Neural cell (in vitro differentiated cells): Measurements from ENCODE around the gene TROAP. TPM values are rescaled to one million over a fixed set of nuclear protein-coding genes. Genes with fewer than 3 reads are reported as not detected.

Source experiments
- H2AFZ ChIP-seq: fragments of 200-600, 300-800 bp; sonication (generic), shearing (Covaris generic); 2 replicates; pipeline ENCODE4 v1.6.0; 2014; ENCODE audit warnings: low read depth, mild to moderate bottlenecking, antibody characterized with exemption, low read length, moderate library complexity
- H3F3A ChIP-seq: fragments of 200-600 bp; shearing (Covaris generic); 2 replicates; pipeline ENCODE4 v1.6.1; 2016; ENCODE audit warnings: mild to moderate bottlenecking, moderate library complexity, mixed read lengths, antibody characterized with exemption, low read length; ENCODE audit not compliant: insufficient read depth, poor library complexity, severe bottlenecking
- H3K27ac ChIP-seq: fragments of 200-600, 300-800 bp; sonication (generic), shearing (Covaris generic); 2 replicates; pipeline ENCODE4 v1.5.1; 2014; ENCODE audit warnings: mild to moderate bottlenecking, low read length, moderate library complexity
- H3K27me3 ChIP-seq: fragments of 300-800, 200-600 bp; sonication (generic), shearing (Covaris generic); 2 replicates; pipeline ENCODE4 v1.6.0; 2014; ENCODE audit warnings: mild to moderate bottlenecking, low read depth, low read length, moderate library complexity; ENCODE audit not compliant: insufficient read depth
- H3K36me3 ChIP-seq: fragments of 300-800, 200-600 bp; sonication (generic), shearing (Covaris generic); 2 replicates; pipeline ENCODE4 v1.5.1; 2014; ENCODE audit warnings: mild to moderate bottlenecking, antibody characterized with exemption, low read length, moderate library complexity; ENCODE audit not compliant: insufficient read depth
- H3K4me2 ChIP-seq: fragments of 300-800, 200-600 bp; sonication (generic), shearing (Covaris generic); 2 replicates; pipeline ENCODE4 v1.6.0; 2014; ENCODE audit warnings: mild to moderate bottlenecking, low read length
- H3K4me3 ChIP-seq: fragments of 300-800, 200-600 bp; sonication (generic), shearing (Covaris generic); 2 replicates; pipeline ENCODE4 v1.5.1; 2014; ENCODE audit warnings: mild to moderate bottlenecking, low read length, moderate library complexity
- H3K79me2 ChIP-seq: fragments of 200-600 bp; shearing (Covaris generic); replicated peaks from 2 replicates; pipeline ENCODE4 v1.6.0; 2014; ENCODE audit warnings: mild to moderate bottlenecking, low read length, moderate library complexity; ENCODE audit not compliant: insufficient read depth
- H3K9ac ChIP-seq: fragments of 300-800, 200-600 bp; sonication (generic), shearing (Covaris generic); 2 replicates; pipeline ENCODE4 v1.6.1; 2016; ENCODE audit warnings: mild to moderate bottlenecking, low read length, mixed read lengths
- H3K9me2 ChIP-seq: fragments of 200-600 bp; shearing (Covaris generic); 2 replicates; pipeline ENCODE4 v1.6.1; 2016; ENCODE audit warnings: mild to moderate bottlenecking, low read length, mixed read lengths; ENCODE audit not compliant: insufficient read depth
- H3K9me3 ChIP-seq: fragments of 200-600, 300-800 bp; sonication (generic), shearing (Covaris generic); 2 replicates; pipeline ENCODE4 v1.6.1; 2016; ENCODE audit warnings: mild to moderate bottlenecking, mixed run types, low read length, moderate library complexity, mixed read lengths
- H4K20me1 ChIP-seq: fragments of 200-600 bp; shearing (Covaris generic); 2 replicates; pipeline ENCODE4 v1.6.1; 2016; ENCODE audit warnings: mild to moderate bottlenecking, mixed run types; ENCODE audit not compliant: insufficient read depth
- EP300 ChIP-seq: fragments of 450-650 bp; conservative IDR thresholded peaks from 2 replicates; pipeline ENCODE4 v1.6.1; 2014; ENCODE audit warnings: antibody characterized with exemption, mild to moderate bottlenecking, moderate library complexity; ENCODE audit not compliant: poor library complexity, severe bottlenecking
- EZH2 ChIP-seq: fragments of 200-600, 300-800 bp; shearing (Covaris generic), sonication (generic); IDR thresholded peaks from 2 replicates; pipeline ENCODE4 v1.6.1; 2014; ENCODE audit warnings: antibody characterized with exemption, low read length, borderline replicate concordance, mild to moderate bottlenecking; ENCODE audit not compliant: insufficient read depth, poor library complexity, severe bottlenecking
- MXI1 ChIP-seq: fragments of 450-650 bp; conservative IDR thresholded peaks from 2 replicates; pipeline ENCODE4 v1.6.1; 2014; ENCODE audit warnings: antibody characterized with exemption, mild to moderate bottlenecking; ENCODE audit not compliant: poor library complexity, severe bottlenecking
- POLR2AphosphoS5 ChIP-seq: IDR thresholded peaks from 2 replicates; pipeline ENCODE4 v1.6.1; 2012
- RAD21 ChIP-seq: fragments of 450-650 bp; conservative IDR thresholded peaks from 2 replicates; pipeline ENCODE4 v1.6.1; 2014; ENCODE audit warnings: antibody characterized with exemption, mild to moderate bottlenecking, moderate library complexity
- SMC3 ChIP-seq: fragments of 450-650 bp; conservative IDR thresholded peaks from 2 replicates; pipeline ENCODE4 v1.6.1; 2014; ENCODE audit warnings: antibody characterized with exemption, mild to moderate bottlenecking, moderate library complexity; ENCODE audit not compliant: poor library complexity
- TAF1 ChIP-seq: IDR thresholded peaks from 2 replicates; pipeline ENCODE4 v1.6.1; 2012; ENCODE audit warnings: low read depth
- polyA plus RNA-seq: library from polyadenylated mRNA; depleted of rRNA; stranded (reverse); fragments of >200 nt; gene quantifications from 2 replicates; pipeline ENCODE4 v1.2.3, GENCODE V29; 2014
- TF ChIP-seq, protein P1 (sequence below): fragments of 450-650 bp; IDR thresholded peaks from 2 replicates; pipeline ENCODE4 v1.5.1; 2014; ENCODE audit warnings: antibody characterized with exemption, mild to moderate bottlenecking, moderate library complexity; ENCODE audit not compliant: poor library complexity, severe bottlenecking
- TF ChIP-seq, protein P2 (sequence below): IDR thresholded peaks from 2 replicates; pipeline ENCODE4 v1.6.1; 2012; ENCODE audit warnings: borderline replicate concordance

Gene TROAP
- polyA plus RNA-seq, 1 donor from 2014 or later = 1.3 TPM

DNA sequence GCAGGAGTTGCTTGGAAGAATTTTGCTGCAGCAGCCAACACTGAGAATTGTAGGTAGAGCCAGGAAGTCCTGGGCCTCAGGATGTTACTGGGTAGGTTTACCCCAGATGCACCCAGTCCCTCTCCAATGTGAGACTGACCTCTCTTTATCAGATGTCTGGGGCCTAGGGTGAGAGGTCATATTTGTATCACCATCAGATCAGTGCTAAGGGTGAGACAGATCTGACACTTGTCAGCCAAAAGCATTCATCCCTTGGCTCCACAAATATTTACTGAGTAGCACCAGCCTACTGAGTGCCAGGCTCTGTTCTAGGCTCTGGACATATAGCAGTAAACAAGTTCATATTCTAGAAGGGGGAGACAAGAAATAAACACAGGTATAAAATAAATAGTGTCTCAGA is 4.3 kb downstream of the TROAP start:
- H3K27ac ChIP-seq = no peak overlapping the region
- TF ChIP-seq MXI1 (no peak), RAD21 (no peak), POLR2AphosphoS5 (no peak), TAF1 (no peak), SMC3 (no peak)
- TF ChIP-seq, protein P1, sequence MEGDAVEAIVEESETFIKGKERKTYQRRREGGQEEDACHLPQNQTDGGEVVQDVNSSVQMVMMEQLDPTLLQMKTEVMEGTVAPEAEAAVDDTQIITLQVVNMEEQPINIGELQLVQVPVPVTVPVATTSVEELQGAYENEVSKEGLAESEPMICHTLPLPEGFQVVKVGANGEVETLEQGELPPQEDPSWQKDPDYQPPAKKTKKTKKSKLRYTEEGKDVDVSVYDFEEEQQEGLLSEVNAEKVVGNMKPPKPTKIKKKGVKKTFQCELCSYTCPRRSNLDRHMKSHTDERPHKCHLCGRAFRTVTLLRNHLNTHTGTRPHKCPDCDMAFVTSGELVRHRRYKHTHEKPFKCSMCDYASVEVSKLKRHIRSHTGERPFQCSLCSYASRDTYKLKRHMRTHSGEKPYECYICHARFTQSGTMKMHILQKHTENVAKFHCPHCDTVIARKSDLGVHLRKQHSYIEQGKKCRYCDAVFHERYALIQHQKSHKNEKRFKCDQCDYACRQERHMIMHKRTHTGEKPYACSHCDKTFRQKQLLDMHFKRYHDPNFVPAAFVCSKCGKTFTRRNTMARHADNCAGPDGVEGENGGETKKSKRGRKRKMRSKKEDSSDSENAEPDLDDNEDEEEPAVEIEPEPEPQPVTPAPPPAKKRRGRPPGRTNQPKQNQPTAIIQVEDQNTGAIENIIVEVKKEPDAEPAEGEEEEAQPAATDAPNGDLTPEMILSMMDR = no peak
- TF ChIP-seq, protein P2, sequence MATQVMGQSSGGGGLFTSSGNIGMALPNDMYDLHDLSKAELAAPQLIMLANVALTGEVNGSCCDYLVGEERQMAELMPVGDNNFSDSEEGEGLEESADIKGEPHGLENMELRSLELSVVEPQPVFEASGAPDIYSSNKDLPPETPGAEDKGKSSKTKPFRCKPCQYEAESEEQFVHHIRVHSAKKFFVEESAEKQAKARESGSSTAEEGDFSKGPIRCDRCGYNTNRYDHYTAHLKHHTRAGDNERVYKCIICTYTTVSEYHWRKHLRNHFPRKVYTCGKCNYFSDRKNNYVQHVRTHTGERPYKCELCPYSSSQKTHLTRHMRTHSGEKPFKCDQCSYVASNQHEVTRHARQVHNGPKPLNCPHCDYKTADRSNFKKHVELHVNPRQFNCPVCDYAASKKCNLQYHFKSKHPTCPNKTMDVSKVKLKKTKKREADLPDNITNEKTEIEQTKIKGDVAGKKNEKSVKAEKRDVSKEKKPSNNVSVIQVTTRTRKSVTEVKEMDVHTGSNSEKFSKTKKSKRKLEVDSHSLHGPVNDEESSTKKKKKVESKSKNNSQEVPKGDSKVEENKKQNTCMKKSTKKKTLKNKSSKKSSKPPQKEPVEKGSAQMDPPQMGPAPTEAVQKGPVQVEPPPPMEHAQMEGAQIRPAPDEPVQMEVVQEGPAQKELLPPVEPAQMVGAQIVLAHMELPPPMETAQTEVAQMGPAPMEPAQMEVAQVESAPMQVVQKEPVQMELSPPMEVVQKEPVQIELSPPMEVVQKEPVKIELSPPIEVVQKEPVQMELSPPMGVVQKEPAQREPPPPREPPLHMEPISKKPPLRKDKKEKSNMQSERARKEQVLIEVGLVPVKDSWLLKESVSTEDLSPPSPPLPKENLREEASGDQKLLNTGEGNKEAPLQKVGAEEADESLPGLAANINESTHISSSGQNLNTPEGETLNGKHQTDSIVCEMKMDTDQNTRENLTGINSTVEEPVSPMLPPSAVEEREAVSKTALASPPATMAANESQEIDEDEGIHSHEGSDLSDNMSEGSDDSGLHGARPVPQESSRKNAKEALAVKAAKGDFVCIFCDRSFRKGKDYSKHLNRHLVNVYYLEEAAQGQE = no peak

DNA sequence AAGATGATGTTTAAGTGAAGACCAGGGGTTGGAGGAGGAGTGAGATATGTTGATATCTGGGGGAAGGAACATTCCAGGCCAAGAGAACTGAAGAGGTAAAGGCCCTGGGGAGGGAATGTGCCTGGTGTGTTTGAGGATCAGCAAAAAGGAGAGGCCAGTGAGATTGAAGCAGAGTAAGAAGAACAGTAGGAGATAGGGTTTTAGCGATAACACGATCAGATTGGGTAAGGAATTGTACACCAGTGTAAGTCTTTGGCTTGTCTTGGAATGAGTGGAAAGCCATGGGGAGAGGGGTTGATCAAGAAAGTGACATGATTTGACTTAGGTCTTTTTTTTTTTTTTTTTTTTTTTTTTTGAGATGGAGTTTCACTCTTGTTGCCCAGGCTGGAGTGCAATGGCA is 4.8 kb downstream of the TROAP start:
- H3K4me3 ChIP-seq = no peak overlapping the region
- H3K9me2 ChIP-seq = no peaks in the 10 kb centered on the region
- H3K36me3 ChIP-seq = no peaks in the 10 kb centered on the region
- TF ChIP-seq, protein P2 = no peak
- no peak for TF ChIP-seq POLR2AphosphoS5
- no peak for TF ChIP-seq EZH2
- TF ChIP-seq, protein P1 = no peak
- TF ChIP-seq EP300 = no peak
- no peak for TF ChIP-seq RAD21
- no peak for TF ChIP-seq TAF1
- TF ChIP-seq SMC3 = no peak
- TF ChIP-seq MXI1 = no peak
- H4K20me1 ChIP-seq = no peaks in the 10 kb centered on the region
- no peak overlapping the region for H2AFZ ChIP-seq
- no peaks in the 10 kb centered on the region for H3F3A ChIP-seq
- H3K27ac ChIP-seq = no peak overlapping the region
- no peak overlapping the region for H3K4me2 ChIP-seq
- no peaks in the 10 kb centered on the region for H3K79me2 ChIP-seq
- no peak overlapping the region for H3K9ac ChIP-seq
- peaks cover 9% of the 10 kb centered on the region for H3K27me3 ChIP-seq
- H3K9me3 ChIP-seq = no peaks in the 10 kb centered on the region

More for the DNA sequence above, 4.3 kb downstream of the TROAP start:
- Histone ChIP-seq H3K4me3 (no peak overlapping the region), H3K79me2 (no peaks in the 10 kb centered on the region), H3K36me3 (no peaks in the 10 kb centered on the region), H3K4me2 (no peak overlapping the region), H3K27me3 (peaks cover 6% of the 10 kb centered on the region), H3K9me2 (no peaks in the 10 kb centered on the region), H4K20me1 (no peaks in the 10 kb centered on the region), H3K9me3 (no peaks in the 10 kb centered on the region), H2AFZ (no peak overlapping the region), H3F3A (no peaks in the 10 kb centered on the region), H3K9ac (no peak overlapping the region)
